Measurements from ENCODE around the gene TTC7B.

GRCh38 chr14:90850487-90850886, 34.3 kb upstream of the TTC7B start:
- TF ChIP-seq, protein P1, sequence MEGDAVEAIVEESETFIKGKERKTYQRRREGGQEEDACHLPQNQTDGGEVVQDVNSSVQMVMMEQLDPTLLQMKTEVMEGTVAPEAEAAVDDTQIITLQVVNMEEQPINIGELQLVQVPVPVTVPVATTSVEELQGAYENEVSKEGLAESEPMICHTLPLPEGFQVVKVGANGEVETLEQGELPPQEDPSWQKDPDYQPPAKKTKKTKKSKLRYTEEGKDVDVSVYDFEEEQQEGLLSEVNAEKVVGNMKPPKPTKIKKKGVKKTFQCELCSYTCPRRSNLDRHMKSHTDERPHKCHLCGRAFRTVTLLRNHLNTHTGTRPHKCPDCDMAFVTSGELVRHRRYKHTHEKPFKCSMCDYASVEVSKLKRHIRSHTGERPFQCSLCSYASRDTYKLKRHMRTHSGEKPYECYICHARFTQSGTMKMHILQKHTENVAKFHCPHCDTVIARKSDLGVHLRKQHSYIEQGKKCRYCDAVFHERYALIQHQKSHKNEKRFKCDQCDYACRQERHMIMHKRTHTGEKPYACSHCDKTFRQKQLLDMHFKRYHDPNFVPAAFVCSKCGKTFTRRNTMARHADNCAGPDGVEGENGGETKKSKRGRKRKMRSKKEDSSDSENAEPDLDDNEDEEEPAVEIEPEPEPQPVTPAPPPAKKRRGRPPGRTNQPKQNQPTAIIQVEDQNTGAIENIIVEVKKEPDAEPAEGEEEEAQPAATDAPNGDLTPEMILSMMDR (IDR thresholded peaks at IDR 0.05; ENCODE audit: low read depth, low read length) = no peak
- TF ChIP-seq POLR2A (IDR thresholded peaks at IDR 0.05; ENCODE audit: extremely low read depth, insufficient read length) (no peak), MYC (IDR thresholded peaks at IDR 0.05; ENCODE audit: low read depth, low read length) (no peak)
- TF ChIP-seq, protein P2, sequence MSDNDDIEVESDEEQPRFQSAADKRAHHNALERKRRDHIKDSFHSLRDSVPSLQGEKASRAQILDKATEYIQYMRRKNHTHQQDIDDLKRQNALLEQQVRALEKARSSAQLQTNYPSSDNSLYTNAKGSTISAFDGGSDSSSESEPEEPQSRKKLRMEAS (IDR thresholded peaks at IDR 0.05; ENCODE audit: low read depth, low read length) = no peak

All from NB4 (cell line).